ENCODE data around the gene FOXD4L3.
"Not testable (repeated sequence)": the region's sequence is repeated elsewhere in the genome, so short reads cannot be mapped to it uniquely, and the experiment has no call there.

FOXD4L3 gene

GRCh38 chr9:68343242-68343641, 40.6 kb downstream of the FOXD4L3 start:
- FAIRE-seq; DNase-seq (ENCODE audit: insufficient read length, low spot score): not testable (repeated sequence)

- FAIRE-seq: not testable (repeated sequence)
These were observed 41.3 kb downstream of the FOXD4L3 start for GRCh38 chr9:68343992-68344391.

GRCh38 chr9:68351689-68352088, 49.0 kb downstream of the FOXD4L3 start:
- DNase-seq (ENCODE audit: insufficient read length, low spot score); FAIRE-seq: not testable (repeated sequence)

More at GRCh38 chr9:68343992-68344391, 41.3 kb downstream of the FOXD4L3 start:
- not testable (repeated sequence) for DNase-seq (ENCODE audit: insufficient read length, low spot score)

Measured in GM19239 (cell line).